KMS-11 (cell line): ENCODE measurements around the gene ARL15.

Experiments
- H2AFZ ChIP-seq: fragments of 200-600 bp; sonication (generic); 2 replicates; pipeline ENCODE4 v1.6.1; 2016; ENCODE audit warnings: antibody characterized with exemption, mixed run types, low read depth
- H3K27ac ChIP-seq: fragments of 200-600 bp; sonication (generic); 2 replicates; pipeline ENCODE4 v1.6.1; 2016; ENCODE audit warnings: mild to moderate bottlenecking, mixed run types
- H3K27me3 ChIP-seq: fragments of 200-600 bp; sonication (generic); 2 replicates; pipeline ENCODE4 v1.6.1; 2017; ENCODE audit warnings: mild to moderate bottlenecking, low read depth, mixed run types, moderate library complexity; ENCODE audit not compliant: insufficient read depth
- H3K36me3 ChIP-seq: fragments of 200-600 bp; sonication (generic); 2 replicates; pipeline ENCODE4 v1.6.1; 2017; ENCODE audit warnings: mild to moderate bottlenecking, mixed run types; ENCODE audit not compliant: insufficient read depth
- H3K4me1 ChIP-seq: fragments of 200-600 bp; sonication (generic); 2 replicates; pipeline ENCODE4 v1.6.1; 2016; ENCODE audit warnings: mild to moderate bottlenecking, low read depth, mixed run types; ENCODE audit not compliant: poor library complexity, severe bottlenecking
- H3K4me2 ChIP-seq: fragments of 200-600 bp; sonication (generic); 2 replicates; pipeline ENCODE4 v1.7.0; 2016; ENCODE audit warnings: mild to moderate bottlenecking, mixed run types
- H3K4me3 ChIP-seq: fragments of 200-600 bp; sonication (generic); IDR thresholded peaks from 2 replicates; pipeline ENCODE4 v1.6.1; 2017; ENCODE audit warnings: low read depth, low read length, mixed read lengths; ENCODE audit not compliant: insufficient read depth
- H3K79me2 ChIP-seq: fragments of 200-600 bp; sonication (generic); 2 replicates; pipeline ENCODE4 v1.6.1; 2016; ENCODE audit warnings: low read depth, mixed run types; ENCODE audit not compliant: insufficient read depth
- H3K9ac ChIP-seq: fragments of 200-600 bp; sonication (generic); 2 replicates; pipeline ENCODE4 v1.6.1; 2016; ENCODE audit warnings: mild to moderate bottlenecking, mixed run types
- H4K20me1 ChIP-seq: fragments of 200-600 bp; sonication (generic); 2 replicates; pipeline ENCODE4 v1.6.1; 2016; ENCODE audit warnings: mild to moderate bottlenecking, mixed run types; ENCODE audit not compliant: insufficient read depth
- TF ChIP-seq, protein P1 (sequence below): fragments of 200-600 bp; sonication (generic); conservative IDR thresholded peaks from 2 replicates; pipeline ENCODE4 v1.6.1; 2017; ENCODE audit warnings: low read depth, mild to moderate bottlenecking, antibody characterized with exemption, low read length, moderate library complexity, mixed read lengths

The ARL15 gene

GRCh38 chr5:54282876-54283275, 27.5 kb downstream of the ARL15 start:
- Histone ChIP-seq H2AFZ (no peak overlapping the region), H3K27me3 (no peaks in the 10 kb centered on the region), H3K4me1 (no peaks in the 10 kb centered on the region), H3K27ac (no peak overlapping the region), H3K79me2 (no peaks in the 10 kb centered on the region), H4K20me1 (no peaks in the 10 kb centered on the region), H3K4me3 (no peak overlapping the region), H3K9ac (no peak overlapping the region), H3K36me3 (no peaks in the 10 kb centered on the region), H3K4me2 (no peak overlapping the region)
- TF ChIP-seq, protein P1, sequence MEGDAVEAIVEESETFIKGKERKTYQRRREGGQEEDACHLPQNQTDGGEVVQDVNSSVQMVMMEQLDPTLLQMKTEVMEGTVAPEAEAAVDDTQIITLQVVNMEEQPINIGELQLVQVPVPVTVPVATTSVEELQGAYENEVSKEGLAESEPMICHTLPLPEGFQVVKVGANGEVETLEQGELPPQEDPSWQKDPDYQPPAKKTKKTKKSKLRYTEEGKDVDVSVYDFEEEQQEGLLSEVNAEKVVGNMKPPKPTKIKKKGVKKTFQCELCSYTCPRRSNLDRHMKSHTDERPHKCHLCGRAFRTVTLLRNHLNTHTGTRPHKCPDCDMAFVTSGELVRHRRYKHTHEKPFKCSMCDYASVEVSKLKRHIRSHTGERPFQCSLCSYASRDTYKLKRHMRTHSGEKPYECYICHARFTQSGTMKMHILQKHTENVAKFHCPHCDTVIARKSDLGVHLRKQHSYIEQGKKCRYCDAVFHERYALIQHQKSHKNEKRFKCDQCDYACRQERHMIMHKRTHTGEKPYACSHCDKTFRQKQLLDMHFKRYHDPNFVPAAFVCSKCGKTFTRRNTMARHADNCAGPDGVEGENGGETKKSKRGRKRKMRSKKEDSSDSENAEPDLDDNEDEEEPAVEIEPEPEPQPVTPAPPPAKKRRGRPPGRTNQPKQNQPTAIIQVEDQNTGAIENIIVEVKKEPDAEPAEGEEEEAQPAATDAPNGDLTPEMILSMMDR: no peak

DNA sequence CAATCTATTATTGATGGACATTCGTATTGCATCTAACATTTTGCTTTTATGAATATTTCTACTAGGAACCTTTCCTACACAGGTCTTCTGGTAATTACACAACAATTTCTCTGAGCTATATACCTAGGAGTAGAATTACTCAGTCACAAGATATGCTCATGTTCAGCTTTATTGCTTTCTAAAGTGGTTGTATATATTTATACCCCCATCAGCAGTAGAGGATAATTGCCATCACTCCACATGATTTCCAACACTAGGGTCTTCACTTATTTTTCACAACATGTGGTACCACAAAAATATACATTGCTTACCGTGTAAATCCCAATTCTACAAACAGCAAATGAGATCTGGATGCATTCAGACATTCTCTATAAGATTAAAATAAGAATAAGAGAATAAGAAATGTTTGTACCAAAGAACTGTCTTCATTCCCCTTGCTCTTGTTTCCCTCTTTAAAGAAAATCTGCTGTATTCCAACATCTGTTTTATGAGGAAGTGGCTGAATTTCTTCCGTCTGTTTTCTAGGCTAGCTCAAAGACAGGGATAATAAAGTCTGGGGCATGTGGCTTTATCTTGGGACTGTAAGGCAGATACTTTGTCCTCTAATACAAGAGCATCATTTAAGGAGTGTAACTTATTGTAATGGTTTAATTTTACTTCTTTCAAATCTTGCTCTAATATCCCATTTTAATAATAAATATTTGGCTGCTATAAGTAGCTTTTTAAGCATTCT, 28.2 kb downstream of the ARL15 start:
- Histone ChIP-seq H2AFZ (no peak overlapping the region), H3K4me3 (no peak overlapping the region), H4K20me1 (no peaks in the 10 kb centered on the region), H3K4me2 (no peak overlapping the region), H3K9ac (no peak overlapping the region), H3K36me3 (no peaks in the 10 kb centered on the region), H3K4me1 (no peaks in the 10 kb centered on the region), H3K27me3 (no peaks in the 10 kb centered on the region), H3K27ac (no peak overlapping the region), H3K79me2 (no peaks in the 10 kb centered on the region)
- TF ChIP-seq, protein P1: no peak

GRCh38 chr5:54279960-54280359, 30.4 kb downstream of the ARL15 start:
- Histone ChIP-seq H3K27ac (no peak overlapping the region), H3K4me3 (no peak overlapping the region), H2AFZ (no peak overlapping the region), H3K4me1 (no peaks in the 10 kb centered on the region), H3K9ac (no peak overlapping the region), H3K4me2 (no peak overlapping the region), H3K36me3 (no peaks in the 10 kb centered on the region), H4K20me1 (no peaks in the 10 kb centered on the region), H3K79me2 (no peaks in the 10 kb centered on the region), H3K27me3 (no peaks in the 10 kb centered on the region)
- TF ChIP-seq, protein P1: no peak

DNA sequence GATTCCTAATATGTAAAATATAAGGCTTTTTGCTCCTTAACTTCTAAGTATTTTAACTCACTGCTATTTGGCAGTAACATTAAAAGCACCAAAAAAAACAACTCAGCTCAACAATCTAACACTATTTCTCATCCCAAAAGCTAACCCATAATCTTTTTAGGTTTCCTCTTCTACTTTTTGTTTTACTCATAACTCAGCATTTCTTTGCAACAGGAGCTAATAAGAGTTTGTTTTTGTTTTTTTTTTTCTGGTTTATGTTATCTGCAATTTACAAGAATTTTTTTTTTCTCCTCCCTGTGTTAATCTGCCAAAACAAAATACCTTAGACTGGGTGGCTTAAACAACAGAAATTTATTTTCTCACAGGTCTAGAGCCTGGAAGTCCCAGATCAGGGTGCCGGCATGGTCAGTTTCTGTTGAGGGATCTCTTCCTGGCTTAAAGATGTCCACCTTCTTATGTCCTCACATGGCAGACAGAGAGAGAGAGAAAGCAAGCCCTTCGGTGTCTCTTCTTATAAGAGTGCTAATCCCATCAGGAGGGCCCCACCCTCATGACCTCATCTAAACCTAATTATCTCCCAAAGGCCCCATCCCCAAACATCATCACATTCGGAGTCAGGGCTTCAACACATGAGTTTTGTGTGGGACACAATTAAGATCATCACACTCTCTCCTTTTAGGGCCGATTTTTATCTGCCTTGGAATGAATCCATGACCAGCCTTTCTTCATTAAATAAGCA, 31.2 kb downstream of the ARL15 start:
- H3K4me2 ChIP-seq: no peak overlapping the region
- H3K27ac ChIP-seq: no peak overlapping the region
- H3K36me3 ChIP-seq: no peaks in the 10 kb centered on the region
- H4K20me1 ChIP-seq: no peaks in the 10 kb centered on the region
- no peaks in the 10 kb centered on the region for H3K79me2 ChIP-seq
- no peak overlapping the region for H3K4me3 ChIP-seq
- H3K9ac ChIP-seq: no peak overlapping the region
- H2AFZ ChIP-seq: no peak overlapping the region
- TF ChIP-seq, protein P1: no peak
- H3K4me1 ChIP-seq: no peaks in the 10 kb centered on the region
- H3K27me3 ChIP-seq: no peaks in the 10 kb centered on the region
